Measurements from ENCODE around the gene RERE. TPM values are rescaled to one million over a fixed set of nuclear protein-coding genes. Genes with fewer than 3 reads are reported as not detected.
A peak's percentile ranks its signal among the peaks of the same experiment; 100 is the strongest.

The RERE gene
- polyA plus RNA-seq, 1 of the 3 experiments (the other 2 are of a cell fraction): 8.1 TPM

DNA sequence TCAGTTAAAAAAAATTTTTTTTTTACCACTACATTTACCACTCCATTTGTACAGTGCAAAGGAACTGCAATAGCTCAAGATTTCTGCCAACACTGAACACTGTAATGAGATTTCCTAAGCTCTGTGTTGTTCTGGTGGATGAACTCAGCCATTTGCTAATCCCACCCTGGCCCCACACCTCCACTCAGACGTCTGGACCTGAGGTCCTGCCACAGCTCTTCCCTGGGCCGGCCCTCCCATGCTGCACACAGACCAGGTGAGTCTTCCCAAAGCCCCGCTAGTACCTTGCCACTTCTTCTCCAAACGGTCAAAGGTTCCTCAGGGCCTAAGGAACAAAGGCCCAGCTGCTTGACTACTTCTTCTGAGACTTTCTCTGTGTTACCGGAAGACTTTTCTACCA is 443.1 kb downstream of the RERE start:
- ChIA-PET POLR2A (interaction anchor here (0.5 kb wide), 1 partner anchor 512 kb away, joined by 3 read pairs; no protein-coding TSS in a partner anchor), CTCF (no interaction called here)
- H3K9me3 ChIP-seq: no peaks in the 10 kb centered on the region
- peaks cover 13% of the 10 kb centered on the region for H3F3A ChIP-seq (replicated peaks; ENCODE audit: insufficient read depth)
- H3K79me2 ChIP-seq (ENCODE audit: insufficient read depth): peaks cover 58% of the 10 kb centered on the region; the same call in 1 of the 2 replicates
- H3K9ac ChIP-seq: no peak overlapping the region
- no peak overlapping the region for H3K4me2 ChIP-seq
- no peak overlapping the region for H3K4me3 ChIP-seq (ENCODE audit: low read depth in 2 of 2, low read length in 1 of 2)
- peaks cover 33% of the 10 kb centered on the region; the same call in 1 of the 2 replicates for H4K20me1 ChIP-seq (ENCODE audit: insufficient read depth)
- no peaks in the 10 kb centered on the region for H3K27me3 ChIP-seq (ENCODE audit: insufficient read depth)
- peaks cover 45 to 62% of the 10 kb centered on the region in 2 experiments for H3K4me1 ChIP-seq (ENCODE audit: control insufficient read depth in 1 of 2, insufficient read depth in 2 of 2, low read depth in 1 of 2, low read length in 1 of 2)
- TF ChIP-seq SMC3 (IDR thresholded peaks at IDR 0.05; ENCODE audit: low read depth, low read length): no peak
- TF ChIP-seq MEF2A (IDR thresholded peaks at IDR 0.05; ENCODE audit: borderline replicate concordance, low read depth): no peak
- peak overlapping the region; percentile 78 to 90; a peak in 2 of 4 replicates for H3K27ac ChIP-seq (ENCODE audit: low read depth in 2 of 2, low read length in 1 of 2)
- no peaks in the 10 kb centered on the region for H3K9me2 ChIP-seq
- 83% methylated on average over 5 of the region's 5 CpGs for WGBS (ENCODE audit: low lambda C conversion rate)
- no peak for DNase-seq
- H3K36me3 ChIP-seq (replicated peaks in 1 of 2; ENCODE audit: control insufficient read depth in 1 of 2, insufficient read depth in 2 of 2, low read length in 1 of 2): peaks cover 0 to 11% of the 10 kb centered on the region in 2 experiments
- H2AFZ ChIP-seq (ENCODE audit: low read depth): no peak overlapping the region

DNA sequence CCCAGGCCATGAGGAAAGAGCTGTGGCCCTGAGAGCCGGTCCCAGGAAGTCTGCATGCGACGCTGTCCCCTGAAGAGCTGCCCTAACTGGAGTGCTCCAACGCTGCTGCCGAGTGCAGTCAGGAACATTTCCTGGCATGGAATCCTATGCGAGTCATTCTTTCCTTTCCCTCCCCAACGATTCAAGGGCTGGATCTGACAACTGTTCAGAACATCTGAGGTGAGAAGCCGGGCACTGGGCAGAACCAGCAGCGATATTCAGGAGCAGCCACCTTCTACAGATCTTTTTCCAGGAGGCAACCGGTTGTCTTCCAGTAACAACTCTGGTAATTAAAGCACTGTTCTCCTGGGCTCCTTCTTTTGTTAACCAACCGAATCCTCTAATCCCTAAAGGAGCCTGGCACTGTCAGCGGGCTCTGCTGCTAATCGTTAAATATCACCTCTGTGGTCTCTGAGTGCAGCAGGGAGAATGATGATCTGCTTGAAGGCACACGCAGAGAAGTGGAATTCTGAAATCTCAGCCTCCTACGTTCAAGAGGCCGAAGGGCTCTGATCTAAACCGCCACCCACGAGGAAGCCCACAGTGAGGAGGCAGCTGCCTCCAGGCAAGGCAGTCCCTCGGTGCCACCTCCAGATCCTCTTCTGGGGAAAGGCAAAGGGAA is 443.7 kb downstream of the RERE start:
- Histone ChIP-seq H3K27me3 (ENCODE audit: insufficient read depth) (no peaks in the 10 kb centered on the region), H2AFZ (ENCODE audit: low read depth) (no peak overlapping the region), H3K4me3 (ENCODE audit: low read depth in 2 of 2, low read length in 1 of 2) (no peak overlapping the region), H3K79me2 (ENCODE audit: insufficient read depth) (peaks cover 53% of the 10 kb centered on the region; the same call in 1 of the 2 replicates), H3K36me3 (replicated peaks in 1 of 2; ENCODE audit: control insufficient read depth in 1 of 2, insufficient read depth in 2 of 2, low read length in 1 of 2) (peaks cover 0 to 11% of the 10 kb centered on the region in 2 experiments), H3K4me2 (peak overlapping the region; percentile 68; the same call in 1 of the 2 replicates), H3K4me1 (ENCODE audit: control insufficient read depth in 1 of 2, insufficient read depth in 2 of 2, low read depth in 1 of 2, low read length in 1 of 2) (peaks cover 45 to 58% of the 10 kb centered on the region in 2 experiments), H3K27ac (ENCODE audit: low read depth in 2 of 2, low read length in 1 of 2) (peak overlapping the region; percentile 78 to 90), H3K9ac (peak overlapping the region; percentile 48; the same call in 1 of the 2 replicates), H3K9me3 (no peaks in the 10 kb centered on the region), H3K9me2 (no peaks in the 10 kb centered on the region), H4K20me1 (ENCODE audit: insufficient read depth) (peaks cover 33% of the 10 kb centered on the region; the same call in 1 of the 2 replicates), H3F3A (replicated peaks; ENCODE audit: insufficient read depth) (peaks cover 13% of the 10 kb centered on the region)
- no peak for DNase-seq
- peak; percentile 35 for TF ChIP-seq NFIC (IDR thresholded peaks at IDR 0.05; ENCODE audit: borderline replicate concordance)
- no peak for TF ChIP-seq TEAD4 (IDR thresholded peaks at IDR 0.05; ENCODE audit: borderline replicate concordance, insufficient read depth)
- ChIA-PET POLR2A (interaction anchor here (0.5 kb wide), 1 partner anchor 513 kb away, joined by 3 read pairs; no protein-coding TSS in a partner anchor), CTCF (interaction anchor here (1.8 kb wide), 1 partner anchor 15 kb away, joined by 3 read pairs; no protein-coding TSS in a partner anchor)
- 54% methylated on average over 18 of the region's 19 CpGs for WGBS (ENCODE audit: low lambda C conversion rate)

DNA sequence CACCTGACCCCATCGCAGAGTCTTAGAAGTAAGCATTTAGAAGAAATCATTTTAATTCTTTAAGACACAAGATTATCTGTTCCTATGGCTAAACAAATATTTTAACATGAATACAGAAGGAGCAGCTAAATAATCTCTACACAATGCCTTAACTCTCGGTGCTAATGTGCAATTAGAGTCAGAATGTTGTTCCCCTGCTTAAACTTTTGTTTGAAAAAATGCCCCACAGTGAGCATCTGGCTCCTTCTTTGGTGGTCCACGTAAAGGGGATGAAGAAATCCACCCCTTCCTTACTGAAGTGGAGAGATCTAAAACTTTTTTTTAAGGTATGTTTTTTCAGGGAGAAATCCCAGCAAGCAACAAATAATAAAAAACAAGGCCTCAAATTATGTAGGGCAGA is 444.3 kb downstream of the RERE start:
- H3F3A ChIP-seq (replicated peaks; ENCODE audit: insufficient read depth): peaks cover 13% of the 10 kb centered on the region
- CTCF ChIA-PET: interaction anchor here (1.8 to 2.7 kb wide), 2 partner anchors 14 to 23 kb away, joined by 3 to 23 read pairs; no protein-coding TSS in a partner anchor
- H2AFZ ChIP-seq (ENCODE audit: low read depth): no peak overlapping the region
- H3K4me3 ChIP-seq (ENCODE audit: low read depth in 2 of 2, low read length in 1 of 2): no peak overlapping the region
- WGBS (ENCODE audit: low lambda C conversion rate): 87% methylated on average over 3 of the region's 3 CpGs
- peaks cover 45 to 54% of the 10 kb centered on the region in 2 experiments for H3K4me1 ChIP-seq (ENCODE audit: control insufficient read depth in 1 of 2, insufficient read depth in 2 of 2, low read depth in 1 of 2, low read length in 1 of 2)
- H3K9me2 ChIP-seq: no peaks in the 10 kb centered on the region
- no peaks in the 10 kb centered on the region for H3K9me3 ChIP-seq
- peak overlapping the region; percentile 48; the same call in 1 of the 2 replicates for H3K9ac ChIP-seq
- H4K20me1 ChIP-seq (ENCODE audit: insufficient read depth): peaks cover 28% of the 10 kb centered on the region; the same call in 1 of the 2 replicates
- DNase-seq: no peak
- peaks cover 53% of the 10 kb centered on the region; the same call in 1 of the 2 replicates for H3K79me2 ChIP-seq (ENCODE audit: insufficient read depth)
- H3K4me2 ChIP-seq: peak overlapping the region; percentile 68; the same call in 1 of the 2 replicates
- H3K27ac ChIP-seq (ENCODE audit: low read depth in 2 of 2, low read length in 1 of 2): peak overlapping the region; percentile 78 to 90
- POLR2A ChIA-PET: no interaction called here
- H3K36me3 ChIP-seq (replicated peaks in 1 of 2; ENCODE audit: control insufficient read depth in 1 of 2, insufficient read depth in 2 of 2, low read length in 1 of 2): peaks cover 0 to 11% of the 10 kb centered on the region in 2 experiments
- no peaks in the 10 kb centered on the region for H3K27me3 ChIP-seq (ENCODE audit: insufficient read depth)
- TF ChIP-seq RXRA (IDR thresholded peaks at IDR 0.05; ENCODE audit: borderline replicate concordance, low read depth) (no peak), ELF1 (IDR thresholded peaks at IDR 0.05) (no peak), EP300 (IDR thresholded peaks at IDR 0.05; ENCODE audit: borderline replicate concordance in 1 of 2, low read depth in 1 of 2, low read length in 1 of 2) (no peak), FOXJ3 (CRISPR knock-in tag; IDR thresholded peaks at IDR 0.05) (no peak), YY1 (IDR thresholded peaks at IDR 0.05; ENCODE audit: low read depth) (no peak), JUND (IDR thresholded peaks at IDR 0.05) (no peak), TAF1 (IDR thresholded peaks at IDR 0.05; ENCODE audit: borderline replicate concordance, low read depth, low read length) (no peak), POLR2AphosphoS5 (IDR thresholded peaks at IDR 0.05; ENCODE audit: low read depth, low read length) (no peak), FOXM1 (IDR thresholded peaks at IDR 0.05; ENCODE audit: low read depth) (no peak), NFIC (IDR thresholded peaks at IDR 0.05; ENCODE audit: borderline replicate concordance) (no peak), TCF12 (IDR thresholded peaks at IDR 0.05) (no peak), RCOR1 (IDR thresholded peaks at IDR 0.05; ENCODE audit: low read length) (no peak)
- TF ChIP-seq, protein P1, sequence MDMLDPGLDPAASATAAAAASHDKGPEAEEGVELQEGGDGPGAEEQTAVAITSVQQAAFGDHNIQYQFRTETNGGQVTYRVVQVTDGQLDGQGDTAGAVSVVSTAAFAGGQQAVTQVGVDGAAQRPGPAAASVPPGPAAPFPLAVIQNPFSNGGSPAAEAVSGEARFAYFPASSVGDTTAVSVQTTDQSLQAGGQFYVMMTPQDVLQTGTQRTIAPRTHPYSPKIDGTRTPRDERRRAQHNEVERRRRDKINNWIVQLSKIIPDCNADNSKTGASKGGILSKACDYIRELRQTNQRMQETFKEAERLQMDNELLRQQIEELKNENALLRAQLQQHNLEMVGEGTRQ (IDR thresholded peaks at IDR 0.05; ENCODE audit: borderline replicate concordance, low read depth, low read length): no peak
- TF ChIP-seq, protein P2, sequence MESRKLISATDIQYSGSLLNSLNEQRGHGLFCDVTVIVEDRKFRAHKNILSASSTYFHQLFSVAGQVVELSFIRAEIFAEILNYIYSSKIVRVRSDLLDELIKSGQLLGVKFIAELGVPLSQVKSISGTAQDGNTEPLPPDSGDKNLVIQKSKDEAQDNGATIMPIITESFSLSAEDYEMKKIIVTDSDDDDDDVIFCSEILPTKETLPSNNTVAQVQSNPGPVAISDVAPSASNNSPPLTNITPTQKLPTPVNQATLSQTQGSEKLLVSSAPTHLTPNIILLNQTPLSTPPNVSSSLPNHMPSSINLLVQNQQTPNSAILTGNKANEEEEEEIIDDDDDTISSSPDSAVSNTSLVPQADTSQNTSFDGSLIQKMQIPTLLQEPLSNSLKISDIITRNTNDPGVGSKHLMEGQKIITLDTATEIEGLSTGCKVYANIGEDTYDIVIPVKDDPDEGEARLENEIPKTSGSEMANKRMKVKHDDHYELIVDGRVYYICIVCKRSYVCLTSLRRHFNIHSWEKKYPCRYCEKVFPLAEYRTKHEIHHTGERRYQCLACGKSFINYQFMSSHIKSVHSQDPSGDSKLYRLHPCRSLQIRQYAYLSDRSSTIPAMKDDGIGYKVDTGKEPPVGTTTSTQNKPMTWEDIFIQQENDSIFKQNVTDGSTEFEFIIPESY (IDR thresholded peaks at IDR 0.05; ENCODE audit: borderline replicate concordance, low read depth): no peak

Measured in SK-N-SH (cell line).